Spleen (tissue), 11 donors: Measurements from ENCODE around the gene MYO5A. TPM values are rescaled to one million over a fixed set of nuclear protein-coding genes. Genes with fewer than 3 reads are reported as not detected.

ENCODE experiments used
- DNase-seq: peaks from one replicate; pipeline ENCODE4 v3.0.0-alpha.2; 2020
- H3K27ac ChIP-seq, 8 donors: fragments of 200-600 bp; sonication (generic) in 7 of 8; 1 replicate in 4 of 8; 2 replicates in 4 of 8; pipeline versions ENCODE4 v1.5.0 to v1.8.0; 2016 to 2021; ENCODE audit warnings: inconsistent platforms in 4 of 8, mild to moderate bottlenecking in 4 of 8, moderate library complexity in 1 of 8
- H3K27me3 ChIP-seq, 7 donors: fragments of 200-600 bp; sonication (generic) in 6 of 7; replicated peaks in 1 of 7; 1 replicate in 4 of 7; 2 replicates in 3 of 7; pipeline versions ENCODE4 v1.5.0 to v1.8.0; 2016 to 2021; ENCODE audit warnings: inconsistent platforms in 3 of 7, mild to moderate bottlenecking in 1 of 7
- H3K36me3 ChIP-seq, 6 donors: fragments of 200-600 bp; sonication (generic) in 5 of 6; 1 replicate in 4 of 6; 2 replicates in 2 of 6; pipeline versions ENCODE4 v1.5.0 to v1.8.0; 2016 to 2021; ENCODE audit warnings: inconsistent platforms in 2 of 6
- H3K4me1 ChIP-seq, 6 donors: fragments of 200-600 bp; sonication (generic) in 5 of 6; 1 replicate in 3 of 6; 2 replicates in 3 of 6; pipeline versions ENCODE4 v1.5.0 to v1.8.0; 2016 to 2021; ENCODE audit warnings: inconsistent platforms in 3 of 6
- H3K4me3 ChIP-seq, 8 donors: fragments of 200-600 bp; sonication (generic) in 7 of 8; 1 replicate in 4 of 8; 2 replicates in 4 of 8; pipeline versions ENCODE4 v1.5.0 to v1.8.0; 2016 to 2021; ENCODE audit warnings: inconsistent platforms in 4 of 8, mild to moderate bottlenecking in 4 of 8, moderate library complexity in 2 of 8
- H3K9me3 ChIP-seq, 8 donors: fragments of 200-600 bp; sonication (generic) in 7 of 8; 1 replicate in 4 of 8; 2 replicates in 4 of 8; pipeline versions ENCODE4 v1.5.0 to v1.8.0; 2016 to 2021; ENCODE audit warnings: inconsistent platforms in 4 of 8
- CTCF ChIP-seq, 11 experiments: fragments of 200-600 bp in 7 of 11; fragments of 450-650 bp in 4 of 11; sonication (generic) in 4 of 11; IDR thresholded peaks in 8 of 11; conservative IDR thresholded peaks in 3 of 11; 1 replicate in 7 of 11; 2 replicates in 4 of 11; pipeline versions ENCODE4 v1.4.0 to v1.8.0; 2016 to 2021; ENCODE audit warnings: antibody characterized with exemption in 11 of 11, inconsistent platforms in 4 of 11, mild to moderate bottlenecking in 1 of 11
- POLR2A ChIP-seq, 3 donors: fragments of 450-650 bp; IDR thresholded peaks; one replicate each; pipeline ENCODE4 v1.5.1; 2017; ENCODE audit warnings: antibody characterized with exemption in 3 of 3, mild to moderate bottlenecking in 1 of 3
- POLR2AphosphoS5 ChIP-seq, 3 donors: sonication (generic); formaldehyde crosslinking; IDR thresholded peaks; one replicate each; pipeline ENCODE4 v1.5.1; 2017; ENCODE audit warnings: antibody characterized with exemption in 3 of 3
- WGBS, 5 donors: extraction: QIAGEN DNeasy Blood & Tissue Kit in 3 of 5; methylation state at CpG; one replicate each; pipeline versions ENCODE4 v1.1.5 to v1.1.7; 2013 to 2018; 5-methylcytosine and 5-hydroxymethylcytosine counted together
- intact Hi-C: fragments of 100-400 bp; cut with DNase I; formaldehyde crosslinking; loops from one replicate; pipeline ENCODE4 v1.15.0; 2023; ENCODE audit warnings: low total_unique reads
- polyA plus RNA-seq, 3 donors: library from polyadenylated mRNA; stranded (reverse); fragments of 200-250 nt; gene quantifications; one replicate each; pipeline ENCODE4 v1.2.1, GENCODE V29; 2013
- total RNA-seq, 7 donors: library from RNA; depleted of rRNA in 3 of 7; stranded (reverse); fragments of >200 nt in 3 of 7; fragmentation: NEBNext Ultra II Directional in 4 of 7; extraction: Animal tissue kit (Norgen Biotek cat#: 25700) in 4 of 7; gene quantifications; one replicate each; pipeline versions ENCODE4 v1.1.0 to v1.2.1, GENCODE V29; 2016 to 2021
- donor health status: healthy with polysubstance abuse.
- donor health status: DM: no; HTN: no; CAD: no; lungs with moderate emphysema.
- donor health status: DM: no; HTN: no; CAD: no.
- donor health status: Bipolar disorder and iron deficiency.
- donor health status: healthy.
- donor health status: DM: no; HTN: no; CAD: no.
- donor health status: DM: yes; HTN: yes; CAD: no.

MYO5A gene
- total and polyA plus RNA-seq, 10 donors: 4.7 to 48.3 (median 35.4) TPM

DNA sequence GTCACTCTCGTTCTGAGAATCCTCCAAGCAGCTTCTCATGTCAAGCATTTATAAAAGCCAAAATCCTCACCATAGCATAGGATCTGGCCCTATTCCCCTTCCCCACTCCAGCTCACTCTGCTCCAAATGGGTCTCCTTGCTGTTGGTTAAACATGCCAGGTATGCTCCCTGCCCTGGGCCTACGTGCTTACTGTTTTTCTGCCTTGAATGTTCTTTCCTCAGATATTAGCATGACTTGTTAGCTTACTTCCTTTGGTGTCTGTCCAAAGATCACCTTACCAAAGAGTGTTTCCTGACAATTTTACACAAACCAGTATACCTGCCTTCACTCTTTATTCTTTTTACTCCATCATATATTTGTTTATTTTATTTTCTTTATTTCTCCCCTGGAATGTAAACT is 200.0 kb downstream of the MYO5A start:
- intact Hi-C loops: loop anchor here (10.0 kb wide), 1 partner anchor 406 kb away; no protein-coding TSS in a partner anchor
- TF ChIP-seq POLR2AphosphoS5 (IDR thresholded peaks at IDR 0.05): no peak
- TF ChIP-seq POLR2A (IDR thresholded peaks at IDR 0.05): no peak
- no peak for TF ChIP-seq CTCF (IDR thresholded peaks at IDR 0.05 in 8 of 11, conservative IDR thresholded peaks at IDR 0.05 in 3 of 11)
- Histone ChIP-seq H3K27me3 (no peaks in the 10 kb centered on the region), H3K9me3 (no peaks in the 10 kb centered on the region), H3K27ac (no peak overlapping the region), H3K4me1 (peaks cover 0 to 15% (median 9%) of the 10 kb centered on the region in 6 donors), H3K36me3 (peaks cover 0 to 68% (median 35%) of the 10 kb centered on the region in 6 donors), H3K4me3 (no peak overlapping the region)
- WGBS, 5 donors: 75 to 99% (median 96%) methylated on average over 2 of the region's 2 CpGs
- no peak for DNase-seq

DNA sequence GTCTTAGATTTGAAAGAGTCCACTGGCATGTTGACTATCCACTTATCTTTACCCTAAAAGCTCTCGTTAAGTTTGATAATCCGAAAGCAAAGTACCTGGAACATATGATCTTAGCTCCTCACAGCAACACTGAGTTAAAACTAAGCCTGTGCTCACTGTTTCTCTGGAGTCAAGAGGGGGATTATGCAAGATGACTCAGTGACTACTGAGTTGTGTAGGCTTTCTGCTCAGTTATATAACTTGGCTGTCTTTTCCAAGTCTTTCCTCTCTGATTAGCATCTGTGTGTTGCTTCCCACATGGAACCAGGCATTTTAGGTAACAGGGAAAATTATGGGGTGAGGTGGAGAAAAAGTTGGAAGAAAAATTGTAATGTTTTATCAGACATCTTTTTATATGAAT is 201.9 kb downstream of the MYO5A start:
- no peak overlapping the region for H3K27ac ChIP-seq
- H3K9me3 ChIP-seq: no peaks in the 10 kb centered on the region
- H3K27me3 ChIP-seq: no peaks in the 10 kb centered on the region
- peaks cover 0 to 87% (median 48%) of the 10 kb centered on the region in 6 donors for H3K36me3 ChIP-seq
- peaks cover 0 to 7% (median 6%) of the 10 kb centered on the region in 6 donors for H3K4me1 ChIP-seq
- H3K4me3 ChIP-seq: no peak overlapping the region
- WGBS, 5 donors: 89 to 100% (median 92%) methylated on average over 2 of the region's 2 CpGs
- intact Hi-C loops: loop anchor here (10.0 kb wide), 1 partner anchor 408 kb away; no protein-coding TSS in a partner anchor
- DNase-seq: no peak
- TF ChIP-seq POLR2A (IDR thresholded peaks at IDR 0.05) (no peak), POLR2AphosphoS5 (IDR thresholded peaks at IDR 0.05) (no peak), CTCF (IDR thresholded peaks at IDR 0.05 in 8 of 11, conservative IDR thresholded peaks at IDR 0.05 in 3 of 11) (no peak)

DNA sequence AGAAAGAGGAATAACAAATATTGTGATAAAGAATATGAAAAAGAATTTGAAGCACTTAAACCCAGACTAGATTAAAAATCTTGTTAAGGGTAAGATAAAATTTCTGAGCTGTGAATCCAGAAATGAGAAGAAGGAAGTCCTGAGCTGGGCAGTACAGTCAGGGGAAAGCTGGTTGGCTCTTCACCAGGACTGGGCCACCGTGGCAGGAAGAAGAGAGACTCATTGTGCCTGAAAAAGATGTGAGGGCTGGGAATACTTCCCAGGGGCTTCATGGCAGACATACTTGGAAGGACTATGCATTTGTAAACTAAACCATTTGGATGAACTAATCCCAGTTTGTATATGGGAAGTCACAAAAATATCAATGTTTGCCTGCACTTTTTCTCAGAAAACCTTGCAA is 204.6 kb downstream of the MYO5A start:
- intact Hi-C loops: loop anchor here (10.0 kb wide), 1 partner anchor 411 kb away; no protein-coding TSS in a partner anchor
- H3K27me3 ChIP-seq: no peaks in the 10 kb centered on the region
- H3K4me3 ChIP-seq: no peak overlapping the region
- TF ChIP-seq POLR2A (IDR thresholded peaks at IDR 0.05) (no peak), POLR2AphosphoS5 (IDR thresholded peaks at IDR 0.05) (no peak), CTCF (IDR thresholded peaks at IDR 0.05 in 8 of 11, conservative IDR thresholded peaks at IDR 0.05 in 3 of 11) (no peak)
- DNase-seq: no peak
- peaks cover under 1 to 99% (median 67%) of the 10 kb centered on the region in 6 donors for H3K36me3 ChIP-seq
- no peak overlapping the region for H3K27ac ChIP-seq
- no peaks in the 10 kb centered on the region for H3K4me1 ChIP-seq
- WGBS, 5 donors: 32 to 60% (median 37%) methylated on average over 1 of the region's 1 CpG
- no peaks in the 10 kb centered on the region for H3K9me3 ChIP-seq

GRCh38 chr15:52318729-52319500 is 209.8 kb downstream of the MYO5A start:
- 94 to 97% (median 97%) methylated on average over 11 to 13 of the region's 13 CpGs for WGBS, 5 donors
- Histone ChIP-seq H3K4me3 (no peak overlapping the region), H3K27ac (no peak overlapping the region), H3K36me3 (peaks cover 4 to 100% (median 74%) of the 10 kb centered on the region in 6 donors), H3K9me3 (no peaks in the 10 kb centered on the region), H3K27me3 (no peaks in the 10 kb centered on the region), H3K4me1 (no peaks in the 10 kb centered on the region)
- intact Hi-C loops: no loop called here
- TF ChIP-seq CTCF (IDR thresholded peaks at IDR 0.05 in 8 of 11, conservative IDR thresholded peaks at IDR 0.05 in 3 of 11): no peak
- no peak for TF ChIP-seq POLR2AphosphoS5 (IDR thresholded peaks at IDR 0.05)
- no peak for TF ChIP-seq POLR2A (IDR thresholded peaks at IDR 0.05)
- no peak for DNase-seq
